Keratinocyte (primary cell): ENCODE measurements around the gene RCSD1. TPM values are rescaled to one million over a fixed set of nuclear protein-coding genes. Genes with fewer than 3 reads are reported as not detected.
"Not testable (repeated sequence)": the region's sequence is repeated elsewhere in the genome, so short reads cannot be mapped to it uniquely, and the experiment has no call there.

Source experiments
- DNase-seq: peaks from one replicate; pipeline ENCODE4 v3.0.0-alpha.2; 2011; ENCODE audit warnings: low read depth, missing footprints, low spot score
- FAIRE-seq: peaks from 2 replicates; lab custom pipeline; 2011; peaks lifted over from hg19 to GRCh38; lab: Jason Lieb, UNC
- H2AFZ ChIP-seq: 2 replicates; pipeline ENCODE4 v1.6.0; 2012; ENCODE audit warnings: low read length, control low read depth, inconsistent platforms; ENCODE audit not compliant: control insufficient read depth
- H3K27ac ChIP-seq: 2 replicates; pipeline ENCODE4 v1.5.1; 2011; ENCODE audit warnings: low read length; ENCODE audit not compliant: control insufficient read depth, insufficient read depth
- H3K27me3 ChIP-seq: 3 replicates; pipeline ENCODE4 v1.6.0; 2011; ENCODE audit warnings: low read length; ENCODE audit not compliant: control insufficient read depth, insufficient read depth; ENCODE audit errors: extremely low read depth
- H3K36me3 ChIP-seq, 2 experiments: 2 replicates in 1 of 2; 3 replicates in 1 of 2; pipeline ENCODE4 v1.5.1; 2011; ENCODE audit warnings: low read length in 2 of 2, mild to moderate bottlenecking in 1 of 2; ENCODE audit not compliant: control insufficient read depth in 2 of 2, insufficient read depth in 2 of 2; ENCODE audit errors: extremely low read depth in 1 of 2
- H3K4me1 ChIP-seq: 3 replicates; pipeline ENCODE4 v1.5.1; 2011; ENCODE audit warnings: low read length; ENCODE audit not compliant: control insufficient read depth, insufficient read depth; ENCODE audit errors: extremely low read depth
- H3K4me2 ChIP-seq: 3 replicates; pipeline ENCODE4 v1.6.0; 2011; ENCODE audit warnings: low read depth, low read length; ENCODE audit not compliant: control insufficient read depth, insufficient read depth; ENCODE audit errors: extremely low read depth
- H3K4me3 ChIP-seq, 3 experiments: fragments of 200-600 bp in 1 of 3; sonication (generic) in 1 of 3; 2 replicates in 2 of 3; 3 replicates in 1 of 3; pipeline ENCODE4 v1.5.1; 2011 to 2016; ENCODE audit warnings: low read length in 3 of 3, mild to moderate bottlenecking in 3 of 3, control low read depth in 2 of 3, inconsistent platforms in 1 of 3, low read depth in 1 of 3, mixed read lengths in 1 of 3, mixed run types in 1 of 3, moderate library complexity in 1 of 3; ENCODE audit not compliant: control insufficient read depth in 2 of 3, insufficient read depth in 2 of 3; ENCODE audit errors: extremely low read depth in 1 of 3
- H3K79me2 ChIP-seq: 2 replicates; pipeline ENCODE4 v1.6.0; 2012; ENCODE audit warnings: low read length; ENCODE audit not compliant: control insufficient read depth, insufficient read depth
- H3K9ac ChIP-seq: 3 replicates; pipeline ENCODE4 v1.6.0; 2011; ENCODE audit warnings: low read length; ENCODE audit not compliant: control insufficient read depth, insufficient read depth; ENCODE audit errors: extremely low read depth
- H3K9me1 ChIP-seq: 3 replicates; pipeline ENCODE4 v1.6.0; 2011; ENCODE audit warnings: low read length; ENCODE audit not compliant: control insufficient read depth, insufficient read depth; ENCODE audit errors: extremely low read depth
- H3K9me3 ChIP-seq: 2 replicates; pipeline ENCODE4 v1.5.1; 2012; ENCODE audit warnings: low read depth, low read length; ENCODE audit not compliant: control insufficient read depth
- H4K20me1 ChIP-seq: 3 replicates; pipeline ENCODE4 v1.6.0; 2011; ENCODE audit warnings: low read length; ENCODE audit not compliant: control insufficient read depth, insufficient read depth; ENCODE audit errors: extremely low read depth
- CTCF ChIP-seq, 3 experiments: IDR thresholded peaks in 1 of 3; conservative IDR thresholded peaks in 1 of 3; optimal IDR thresholded peaks in 1 of 3; 2 replicates in 2 of 3; 3 replicates in 1 of 3; pipeline versions ENCODE3 to v1.5.1; 2011; ENCODE audit warnings: low read length in 3 of 3, mild to moderate bottlenecking in 3 of 3, moderate library complexity in 2 of 3, control low read depth in 1 of 3, inconsistent platforms in 1 of 3; ENCODE audit not compliant: insufficient read depth in 2 of 3; ENCODE audit errors: extremely low read depth in 1 of 3
- EZH2 ChIP-seq: IDR thresholded peaks from one replicate; pipeline ENCODE4 v1.6.1; 2012; ENCODE audit warnings: inconsistent platforms, mild to moderate bottlenecking, low read length, moderate library complexity
- dilution Hi-C: fragments of 300-500 bp; cut with MboI; formaldehyde crosslinking; loops from one replicate; pipeline ENCODE4 v1.7.0; 2020; ENCODE audit warnings: low sequenced_read_pairs; ENCODE audit not compliant: extremely low pct_ligation_motif_present
- polyA plus RNA-seq, 5 experiments: library from polyadenylated mRNA; depleted of rRNA in 3 of 5; stranded (reverse) in 3 of 5; stranded (forward) in 1 of 5; unstranded in 1 of 5; fragments of >200 nt; gene quantifications; 1 replicate in 1 of 5; 2 replicates in 3 of 5; 3 replicates in 1 of 5; pipeline versions ENCODE4 v1.2.1 to v1.2.3, GENCODE V29; 2011 to 2012; ENCODE audit warnings: missing spikeins in 2 of 5, low read depth in 1 of 5, low replicate concordance in 1 of 5

Gene RCSD1
- polyA plus RNA-seq, 1 donor (not counting 4 experiments of a cell fraction or from before 2014, with no cell fraction given), result 0.03 TPM

GRCh38 chr1:167738158-167738557, 108.1 kb downstream of the RCSD1 start:
- Histone ChIP-seq H3K27me3 (no peaks in the 10 kb centered on the region), H3K4me3 (no peak overlapping the region), H3K9me3 (peaks cover 6% of the 10 kb centered on the region), H3K4me2 (no peak overlapping the region), H3K4me1 (no peaks in the 10 kb centered on the region), H3K9me1 (no peaks in the 10 kb centered on the region), H3K79me2 (peaks cover 87% of the 10 kb centered on the region), H3K27ac (no peak overlapping the region), H3K9ac (no peak overlapping the region), H2AFZ (no peak overlapping the region), H4K20me1 (no peaks in the 10 kb centered on the region), H3K36me3 (peaks cover under 1 to 2% of the 10 kb centered on the region in 2 experiments)
- no peak for FAIRE-seq
- no peak for DNase-seq
- dilution Hi-C loops, result no loop called here
- TF ChIP-seq EZH2 (no peak), CTCF (optimal IDR thresholded peaks at IDR 0.05 in 1 of 3, IDR thresholded peaks at IDR 0.05 in 1 of 3, conservative IDR thresholded peaks at IDR 0.05 in 1 of 3; ENCODE audit: extremely low read depth in 1 of 3, insufficient read depth in 2 of 3, low read length in 3 of 3) (no peak)

GRCh38 chr1:167739752-167740151, 109.7 kb downstream of the RCSD1 start:
- Histone ChIP-seq H3K9me1 (no peaks in the 10 kb centered on the region), H3K4me3 (no peak overlapping the region), H3K4me2 (no peak overlapping the region), H2AFZ (no peak overlapping the region), H3K9ac (no peak overlapping the region), H3K27ac (no peak overlapping the region), H3K4me1 (no peaks in the 10 kb centered on the region), H3K36me3 (no peaks in the 10 kb centered on the region), H3K27me3 (no peaks in the 10 kb centered on the region), H3K79me2 (peaks cover 89% of the 10 kb centered on the region), H3K9me3 (peaks cover 6% of the 10 kb centered on the region), H4K20me1 (no peaks in the 10 kb centered on the region)
- DNase-seq (no peak), FAIRE-seq (no peak)
- dilution Hi-C loops, result no loop called here
- TF ChIP-seq EZH2 (no peak), CTCF (optimal IDR thresholded peaks at IDR 0.05 in 1 of 3, IDR thresholded peaks at IDR 0.05 in 1 of 3, conservative IDR thresholded peaks at IDR 0.05 in 1 of 3; ENCODE audit: extremely low read depth in 1 of 3, insufficient read depth in 2 of 3, low read length in 3 of 3) (no peak)

GRCh38 chr1:167741103-167741502, 111.1 kb downstream of the RCSD1 start:
- peak; percentile 64 for DNase-seq
- H4K20me1 ChIP-seq, dilution Hi-C loops: not testable (repeated sequence)

GRCh38 chr1:167742392-167743057, 112.5 kb downstream of the RCSD1 start:
- H2AFZ ChIP-seq, H3K4me3 ChIP-seq, H3K27ac ChIP-seq, H3K27me3 ChIP-seq, H3K9me1 ChIP-seq, H3K9me3 ChIP-seq, FAIRE-seq, DNase-seq, H3K36me3 ChIP-seq, H4K20me1 ChIP-seq, H3K4me1 ChIP-seq, H3K4me2 ChIP-seq, H3K9ac ChIP-seq, dilution Hi-C loops: not testable (repeated sequence)
- peaks cover 88% of the 10 kb centered on the region for H3K79me2 ChIP-seq

More at GRCh38 chr1:167741103-167741502, 111.1 kb downstream of the RCSD1 start:
- H3K4me2 ChIP-seq, H3K27me3 ChIP-seq, H3K36me3 ChIP-seq, H3K9me1 ChIP-seq, H2AFZ ChIP-seq, FAIRE-seq, H3K9ac ChIP-seq, H3K4me3 ChIP-seq, H3K9me3 ChIP-seq, H3K4me1 ChIP-seq: not testable (repeated sequence)
- Histone ChIP-seq H3K79me2 (peaks cover 89% of the 10 kb centered on the region), H3K27ac (peak overlapping the region; percentile 30)
